Measurements from ENCODE around the gene LNX1. TPM values are rescaled to one million over a fixed set of nuclear protein-coding genes. Genes with fewer than 3 reads are reported as not detected.
A peak's percentile ranks its signal among the peaks of the same experiment; 100 is the strongest.

LNX1 gene
- total and polyA plus RNA-seq, 10 of the 15 experiments (the other 5 are each of a cell fraction or from before 2014, with no cell fraction given), result 0.72 to 1.4 (median 1.0) TPM

DNA sequence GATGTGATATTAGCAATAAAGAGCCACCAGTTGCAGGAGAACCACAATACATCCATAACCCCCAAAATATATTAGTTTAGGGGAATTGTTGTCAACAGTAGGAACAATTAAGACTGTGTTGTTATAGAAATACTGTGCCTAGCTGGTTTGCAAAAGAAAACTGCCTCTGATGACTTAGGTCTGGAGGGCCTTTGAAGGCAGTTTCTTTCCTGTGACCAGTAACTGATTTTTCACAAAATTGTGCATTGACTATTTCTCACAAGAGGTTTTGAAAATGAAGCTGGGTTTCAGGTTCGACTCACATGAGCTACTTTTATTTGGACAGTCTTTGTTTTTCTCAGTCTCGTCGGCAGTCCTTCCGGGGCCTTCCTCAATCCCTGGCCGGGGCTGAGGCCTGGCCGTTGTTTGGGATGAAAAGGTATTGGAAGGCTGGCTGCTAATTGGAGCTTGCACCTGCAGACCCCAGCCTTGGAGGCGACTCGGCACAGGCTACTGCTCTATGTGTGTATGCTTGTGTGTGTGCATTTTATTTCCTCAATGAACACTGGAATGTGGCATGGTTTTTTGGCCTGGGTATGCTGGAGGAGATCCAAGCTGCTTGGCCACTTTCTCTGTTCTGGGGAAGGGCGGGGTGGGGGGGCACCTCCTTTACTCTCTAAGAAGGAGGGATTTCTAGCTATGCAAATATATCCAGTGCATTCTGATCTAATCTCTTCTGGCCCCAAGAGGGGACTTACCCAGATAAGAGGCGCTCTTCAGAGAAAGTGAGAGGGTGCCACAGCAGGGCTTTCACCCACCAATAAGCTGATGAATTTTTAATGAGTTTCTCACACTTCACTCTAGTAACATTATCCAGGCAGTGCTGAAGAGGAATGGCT lies 49.5 kb upstream of the LNX1 start (continued):
- TF ChIP-seq ZNF592 (IDR thresholded peaks at IDR 0.05) (no peak), RELA (IDR thresholded peaks at IDR 0.05; ENCODE audit: borderline replicate concordance, partially characterized antibody) (no peak), PAX8 (IDR thresholded peaks at IDR 0.05) (no peak), BCLAF1 (IDR thresholded peaks at IDR 0.05) (no peak), GABPA (IDR thresholded peaks at IDR 0.05; ENCODE audit: low read depth) (no peak), SREBF1 (IDR thresholded peaks at IDR 0.05; ENCODE audit: low read length) (no peak), HCFC1 (IDR thresholded peaks at IDR 0.05; ENCODE audit: low read length) (no peak), EGR1 (IDR thresholded peaks at IDR 0.05; ENCODE audit: borderline replicate concordance in 1 of 2, low read depth in 2 of 2, low read length in 2 of 2) (no peak), SMARCA5 (IDR thresholded peaks at IDR 0.05) (peak; percentile 92), STAT3 (IDR thresholded peaks at IDR 0.05; ENCODE audit: low read depth, low read length) (no peak), POU2F2 (IDR thresholded peaks at IDR 0.05; ENCODE audit: borderline replicate concordance, low read depth, low read length) (peak; percentile 70; the same call in 1 of the 3 replicates), POLR2A (IDR thresholded peaks at IDR 0.05; ENCODE audit: low read depth, low read length) (no peak), ESRRA (IDR thresholded peaks at IDR 0.05; ENCODE audit: low read length) (no peak)
- TF ChIP-seq, protein P1, sequence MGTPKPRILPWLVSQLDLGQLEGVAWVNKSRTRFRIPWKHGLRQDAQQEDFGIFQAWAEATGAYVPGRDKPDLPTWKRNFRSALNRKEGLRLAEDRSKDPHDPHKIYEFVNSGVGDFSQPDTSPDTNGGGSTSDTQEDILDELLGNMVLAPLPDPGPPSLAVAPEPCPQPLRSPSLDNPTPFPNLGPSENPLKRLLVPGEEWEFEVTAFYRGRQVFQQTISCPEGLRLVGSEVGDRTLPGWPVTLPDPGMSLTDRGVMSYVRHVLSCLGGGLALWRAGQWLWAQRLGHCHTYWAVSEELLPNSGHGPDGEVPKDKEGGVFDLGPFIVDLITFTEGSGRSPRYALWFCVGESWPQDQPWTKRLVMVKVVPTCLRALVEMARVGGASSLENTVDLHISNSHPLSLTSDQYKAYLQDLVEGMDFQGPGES (IDR thresholded peaks at IDR 0.05), result no peak
- TF ChIP-seq, protein P2, sequence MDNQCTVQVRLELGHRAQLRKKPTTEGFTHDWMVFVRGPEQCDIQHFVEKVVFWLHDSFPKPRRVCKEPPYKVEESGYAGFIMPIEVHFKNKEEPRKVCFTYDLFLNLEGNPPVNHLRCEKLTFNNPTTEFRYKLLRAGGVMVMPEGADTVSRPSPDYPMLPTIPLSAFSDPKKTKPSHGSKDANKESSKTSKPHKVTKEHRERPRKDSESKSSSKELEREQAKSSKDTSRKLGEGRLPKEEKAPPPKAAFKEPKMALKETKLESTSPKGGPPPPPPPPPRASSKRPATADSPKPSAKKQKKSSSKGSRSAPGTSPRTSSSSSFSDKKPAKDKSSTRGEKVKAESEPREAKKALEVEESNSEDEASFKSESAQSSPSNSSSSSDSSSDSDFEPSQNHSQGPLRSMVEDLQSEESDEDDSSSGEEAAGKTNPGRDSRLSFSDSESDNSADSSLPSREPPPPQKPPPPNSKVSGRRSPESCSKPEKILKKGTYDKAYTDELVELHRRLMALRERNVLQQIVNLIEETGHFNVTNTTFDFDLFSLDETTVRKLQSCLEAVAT (IDR thresholded peaks at IDR 0.05), result no peak
- TF ChIP-seq, protein P3, sequence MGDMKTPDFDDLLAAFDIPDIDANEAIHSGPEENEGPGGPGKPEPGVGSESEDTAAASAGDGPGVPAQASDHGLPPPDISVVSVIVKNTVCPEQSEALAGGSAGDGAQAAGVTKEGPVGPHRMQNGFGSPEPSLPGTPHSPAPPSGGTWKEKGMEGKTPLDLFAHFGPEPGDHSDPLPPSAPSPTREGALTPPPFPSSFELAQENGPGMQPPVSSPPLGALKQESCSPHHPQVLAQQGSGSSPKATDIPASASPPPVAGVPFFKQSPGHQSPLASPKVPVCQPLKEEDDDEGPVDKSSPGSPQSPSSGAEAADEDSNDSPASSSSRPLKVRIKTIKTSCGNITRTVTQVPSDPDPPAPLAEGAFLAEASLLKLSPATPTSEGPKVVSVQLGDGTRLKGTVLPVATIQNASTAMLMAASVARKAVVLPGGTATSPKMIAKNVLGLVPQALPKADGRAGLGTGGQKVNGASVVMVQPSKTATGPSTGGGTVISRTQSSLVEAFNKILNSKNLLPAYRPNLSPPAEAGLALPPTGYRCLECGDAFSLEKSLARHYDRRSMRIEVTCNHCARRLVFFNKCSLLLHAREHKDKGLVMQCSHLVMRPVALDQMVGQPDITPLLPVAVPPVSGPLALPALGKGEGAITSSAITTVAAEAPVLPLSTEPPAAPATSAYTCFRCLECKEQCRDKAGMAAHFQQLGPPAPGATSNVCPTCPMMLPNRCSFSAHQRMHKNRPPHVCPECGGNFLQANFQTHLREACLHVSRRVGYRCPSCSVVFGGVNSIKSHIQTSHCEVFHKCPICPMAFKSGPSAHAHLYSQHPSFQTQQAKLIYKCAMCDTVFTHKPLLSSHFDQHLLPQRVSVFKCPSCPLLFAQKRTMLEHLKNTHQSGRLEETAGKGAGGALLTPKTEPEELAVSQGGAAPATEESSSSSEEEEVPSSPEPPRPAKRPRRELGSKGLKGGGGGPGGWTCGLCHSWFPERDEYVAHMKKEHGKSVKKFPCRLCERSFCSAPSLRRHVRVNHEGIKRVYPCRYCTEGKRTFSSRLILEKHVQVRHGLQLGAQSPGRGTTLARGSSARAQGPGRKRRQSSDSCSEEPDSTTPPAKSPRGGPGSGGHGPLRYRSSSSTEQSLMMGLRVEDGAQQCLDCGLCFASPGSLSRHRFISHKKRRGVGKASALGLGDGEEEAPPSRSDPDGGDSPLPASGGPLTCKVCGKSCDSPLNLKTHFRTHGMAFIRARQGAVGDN (IDR thresholded peaks at IDR 0.05), result peak; percentile 78

All from GM12878 (cell line).